ENCODE results near the gene TESK2.

The TESK2 gene

DNA sequence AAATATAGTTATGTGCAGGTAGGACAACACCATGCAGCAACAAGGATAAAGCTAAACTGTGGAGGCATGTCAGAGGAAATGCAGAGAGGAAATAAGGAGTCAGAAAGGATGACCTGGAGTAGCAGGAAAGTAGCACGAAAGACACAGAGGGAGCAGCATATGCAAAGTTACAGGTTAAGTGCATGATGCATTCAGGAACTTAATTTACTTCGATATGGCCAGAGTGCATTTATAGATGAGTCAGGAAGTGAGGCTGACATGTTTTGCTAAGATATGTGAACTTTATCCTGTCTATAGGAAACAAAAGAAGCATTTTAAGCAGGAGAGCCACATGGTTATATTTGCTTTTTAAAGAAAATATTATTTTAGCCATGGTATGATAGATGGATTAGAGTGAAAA lies 135.3 kb downstream of the TESK2 start:
- peak; percentile 24; the same call in 1 of the 3 replicates for ATAC-seq
- TF ChIP-seq PPARA (CRISPR knock-in tag; IDR thresholded peaks at IDR 0.05; ENCODE audit: borderline replicate concordance) (no peak), OSR1 (CRISPR knock-in tag; IDR thresholded peaks at IDR 0.05) (no peak), GLIS3 (CRISPR knock-in tag; IDR thresholded peaks at IDR 0.05) (no peak), RARB (CRISPR knock-in tag; IDR thresholded peaks at IDR 0.05) (no peak), ZNF70 (CRISPR knock-in tag; IDR thresholded peaks at IDR 0.05) (no peak), ZFP30 (CRISPR knock-in tag; IDR thresholded peaks at IDR 0.05) (no peak), TCF4 (CRISPR knock-in tag; IDR thresholded peaks at IDR 0.05; ENCODE audit: borderline replicate concordance) (no peak), ZNF8 (CRISPR knock-in tag; IDR thresholded peaks at IDR 0.05) (no peak), ZFP3 (CRISPR knock-in tag; IDR thresholded peaks at IDR 0.05) (no peak), BACH2 (CRISPR knock-in tag; IDR thresholded peaks at IDR 0.05; ENCODE audit: borderline replicate concordance) (no peak), ISL1 (CRISPR knock-in tag; IDR thresholded peaks at IDR 0.05) (no peak), TOX (CRISPR knock-in tag; IDR thresholded peaks at IDR 0.05; ENCODE audit: borderline replicate concordance) (no peak), ZC3H10 (CRISPR knock-in tag; IDR thresholded peaks at IDR 0.05) (no peak), ESRRG (CRISPR knock-in tag; IDR thresholded peaks at IDR 0.05) (no peak), ARNTL (CRISPR knock-in tag; IDR thresholded peaks at IDR 0.05; ENCODE audit: borderline replicate concordance, low read depth) (no peak)
- TF ChIP-seq, protein P1, sequence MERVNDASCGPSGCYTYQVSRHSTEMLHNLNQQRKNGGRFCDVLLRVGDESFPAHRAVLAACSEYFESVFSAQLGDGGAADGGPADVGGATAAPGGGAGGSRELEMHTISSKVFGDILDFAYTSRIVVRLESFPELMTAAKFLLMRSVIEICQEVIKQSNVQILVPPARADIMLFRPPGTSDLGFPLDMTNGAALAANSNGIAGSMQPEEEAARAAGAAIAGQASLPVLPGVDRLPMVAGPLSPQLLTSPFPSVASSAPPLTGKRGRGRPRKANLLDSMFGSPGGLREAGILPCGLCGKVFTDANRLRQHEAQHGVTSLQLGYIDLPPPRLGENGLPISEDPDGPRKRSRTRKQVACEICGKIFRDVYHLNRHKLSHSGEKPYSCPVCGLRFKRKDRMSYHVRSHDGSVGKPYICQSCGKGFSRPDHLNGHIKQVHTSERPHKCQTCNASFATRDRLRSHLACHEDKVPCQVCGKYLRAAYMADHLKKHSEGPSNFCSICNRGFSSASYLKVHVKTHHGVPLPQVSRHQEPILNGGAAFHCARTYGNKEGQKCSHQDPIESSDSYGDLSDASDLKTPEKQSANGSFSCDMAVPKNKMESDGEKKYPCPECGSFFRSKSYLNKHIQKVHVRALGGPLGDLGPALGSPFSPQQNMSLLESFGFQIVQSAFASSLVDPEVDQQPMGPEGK (CRISPR knock-in tag; IDR thresholded peaks at IDR 0.05; ENCODE audit: borderline replicate concordance): no peak
- TF ChIP-seq, protein P2, sequence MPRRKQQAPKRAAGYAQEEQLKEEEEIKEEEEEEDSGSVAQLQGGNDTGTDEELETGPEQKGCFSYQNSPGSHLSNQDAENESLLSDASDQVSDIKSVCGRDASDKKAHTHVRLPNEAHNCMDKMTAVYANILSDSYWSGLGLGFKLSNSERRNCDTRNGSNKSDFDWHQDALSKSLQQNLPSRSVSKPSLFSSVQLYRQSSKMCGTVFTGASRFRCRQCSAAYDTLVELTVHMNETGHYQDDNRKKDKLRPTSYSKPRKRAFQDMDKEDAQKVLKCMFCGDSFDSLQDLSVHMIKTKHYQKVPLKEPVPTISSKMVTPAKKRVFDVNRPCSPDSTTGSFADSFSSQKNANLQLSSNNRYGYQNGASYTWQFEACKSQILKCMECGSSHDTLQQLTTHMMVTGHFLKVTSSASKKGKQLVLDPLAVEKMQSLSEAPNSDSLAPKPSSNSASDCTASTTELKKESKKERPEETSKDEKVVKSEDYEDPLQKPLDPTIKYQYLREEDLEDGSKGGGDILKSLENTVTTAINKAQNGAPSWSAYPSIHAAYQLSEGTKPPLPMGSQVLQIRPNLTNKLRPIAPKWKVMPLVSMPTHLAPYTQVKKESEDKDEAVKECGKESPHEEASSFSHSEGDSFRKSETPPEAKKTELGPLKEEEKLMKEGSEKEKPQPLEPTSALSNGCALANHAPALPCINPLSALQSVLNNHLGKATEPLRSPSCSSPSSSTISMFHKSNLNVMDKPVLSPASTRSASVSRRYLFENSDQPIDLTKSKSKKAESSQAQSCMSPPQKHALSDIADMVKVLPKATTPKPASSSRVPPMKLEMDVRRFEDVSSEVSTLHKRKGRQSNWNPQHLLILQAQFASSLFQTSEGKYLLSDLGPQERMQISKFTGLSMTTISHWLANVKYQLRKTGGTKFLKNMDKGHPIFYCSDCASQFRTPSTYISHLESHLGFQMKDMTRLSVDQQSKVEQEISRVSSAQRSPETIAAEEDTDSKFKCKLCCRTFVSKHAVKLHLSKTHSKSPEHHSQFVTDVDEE (CRISPR knock-in tag; IDR thresholded peaks at IDR 0.05): no peak
- TF ChIP-seq, protein P3, sequence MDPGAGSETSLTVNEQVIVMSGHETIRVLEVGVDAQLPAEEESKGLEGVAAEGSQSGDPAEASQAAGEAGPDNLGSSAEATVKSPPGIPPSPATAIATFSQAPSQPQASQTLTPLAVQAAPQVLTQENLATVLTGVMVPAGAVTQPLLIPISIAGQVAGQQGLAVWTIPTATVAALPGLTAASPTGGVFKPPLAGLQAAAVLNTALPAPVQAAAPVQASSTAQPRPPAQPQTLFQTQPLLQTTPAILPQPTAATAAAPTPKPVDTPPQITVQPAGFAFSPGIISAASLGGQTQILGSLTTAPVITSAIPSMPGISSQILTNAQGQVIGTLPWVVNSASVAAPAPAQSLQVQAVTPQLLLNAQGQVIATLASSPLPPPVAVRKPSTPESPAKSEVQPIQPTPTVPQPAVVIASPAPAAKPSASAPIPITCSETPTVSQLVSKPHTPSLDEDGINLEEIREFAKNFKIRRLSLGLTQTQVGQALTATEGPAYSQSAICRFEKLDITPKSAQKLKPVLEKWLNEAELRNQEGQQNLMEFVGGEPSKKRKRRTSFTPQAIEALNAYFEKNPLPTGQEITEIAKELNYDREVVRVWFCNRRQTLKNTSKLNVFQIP (CRISPR knock-in tag; IDR thresholded peaks at IDR 0.05; ENCODE audit: borderline replicate concordance, low read depth): no peak

DNA sequence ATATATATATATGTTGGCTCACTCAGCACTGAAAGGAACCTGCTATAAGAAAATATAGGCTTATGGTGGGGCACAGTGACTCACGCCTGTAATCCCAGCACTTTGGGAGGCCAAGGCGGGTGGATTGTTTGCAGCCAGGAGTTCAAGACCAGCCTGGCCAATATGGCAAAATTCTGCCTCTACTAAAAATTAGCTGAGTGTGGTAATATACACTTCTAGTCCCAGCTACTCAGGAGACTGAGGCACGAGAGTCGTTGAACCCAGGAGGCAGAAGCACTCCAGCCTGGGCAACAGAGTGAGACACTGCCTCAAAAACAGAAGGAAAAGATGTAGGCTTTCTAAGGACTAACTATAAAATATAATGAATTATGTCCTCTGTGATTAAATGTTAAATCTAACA lies 136.1 kb downstream of the TESK2 start:
- TF ChIP-seq, protein P3 (CRISPR knock-in tag; IDR thresholded peaks at IDR 0.05; ENCODE audit: borderline replicate concordance, low read depth): no peak
- TF ChIP-seq TOX (CRISPR knock-in tag; IDR thresholded peaks at IDR 0.05; ENCODE audit: borderline replicate concordance) (no peak), ZC3H10 (CRISPR knock-in tag; IDR thresholded peaks at IDR 0.05) (no peak), CSDC2 (CRISPR knock-in tag; IDR thresholded peaks at IDR 0.05) (no peak), BACH2 (CRISPR knock-in tag; IDR thresholded peaks at IDR 0.05; ENCODE audit: borderline replicate concordance) (no peak), GLIS3 (CRISPR knock-in tag; IDR thresholded peaks at IDR 0.05) (no peak), ZFP3 (CRISPR knock-in tag; IDR thresholded peaks at IDR 0.05) (no peak), ZNF8 (CRISPR knock-in tag; IDR thresholded peaks at IDR 0.05) (no peak), ARNTL (CRISPR knock-in tag; IDR thresholded peaks at IDR 0.05; ENCODE audit: borderline replicate concordance, low read depth) (no peak), ZFP30 (CRISPR knock-in tag; IDR thresholded peaks at IDR 0.05) (no peak), ZNF565 (CRISPR knock-in tag; conservative IDR thresholded peaks at IDR 0.05; ENCODE audit: low read depth) (no peak), OSR1 (CRISPR knock-in tag; IDR thresholded peaks at IDR 0.05) (no peak)
- TF ChIP-seq, protein P2 (CRISPR knock-in tag; IDR thresholded peaks at IDR 0.05): no peak
- TF ChIP-seq, protein P1 (CRISPR knock-in tag; IDR thresholded peaks at IDR 0.05; ENCODE audit: borderline replicate concordance): no peak
- ATAC-seq: no peak
